Mucosa of descending colon (tissue), 3 donors: ENCODE data around the gene PTCRA. TPM values are rescaled to one million over a fixed set of nuclear protein-coding genes. Genes with fewer than 3 reads are reported as not detected.

Experiments used
- ATAC-seq: fragments of 200-7000 bp; cut with Tn5 transposase; one replicate; pipeline ENCODE4 v1.9.1; 2020; ENCODE audit warnings: mild to moderate bottlenecking, moderate library complexity
- DNase-seq, 3 donors: peaks; one replicate each; pipeline ENCODE4 v3.0.0-alpha.2; 2020
- H3K36me3 ChIP-seq: fragments of 200-600 bp; one replicate; pipeline ENCODE4 v1.8.0; 2021; ENCODE audit warnings: low read depth, mild to moderate bottlenecking
- H3K4me1 ChIP-seq: fragments of 200-600 bp; one replicate; pipeline ENCODE4 v1.8.0; 2021; ENCODE audit warnings: low read depth, mild to moderate bottlenecking
- H3K4me3 ChIP-seq: fragments of 200-600 bp; one replicate; pipeline ENCODE4 v1.8.0; 2021; ENCODE audit warnings: mild to moderate bottlenecking
- H3K9me3 ChIP-seq: fragments of 200-600 bp; one replicate; pipeline ENCODE4 v1.8.0; 2021; ENCODE audit warnings: mild to moderate bottlenecking
- CTCF ChIP-seq: fragments of 200-600 bp; IDR thresholded peaks from one replicate; pipeline ENCODE4 v1.8.0; 2022; ENCODE audit warnings: antibody characterized with exemption, mild to moderate bottlenecking
- intact Hi-C, 2 donors: fragments of 100-400 bp; cut with DNase I in 1 of 2; cut with micrococcal nuclease in 1 of 2; formaldehyde crosslinking; loops; one replicate each; pipeline versions ENCODE4 v1.11.0 to v1.11.1; 2022; cut with DNase I, micrococcal nuclease
- total RNA-seq, 3 donors: library from RNA; stranded (reverse); fragmentation: NEBNext Ultra II Directional in 2 of 3; extraction: Animal tissue kit (Norgen Biotek cat#: 25700) in 2 of 3; gene quantifications; one replicate each; pipeline versions ENCODE4 v1.2.1 to v1.2.4, GENCODE V29; 2021 to 2023
- donor health status: DM: no; HTN: no; CAD: no; lungs with moderate emphysema.
- donor health status: DM: no; HTN: no; CAD: no.
- donor health status: DM: no; HTN: yes; CAD: no.

PTCRA gene
- total RNA-seq, 3 donors from 2014 or later = not detected

GRCh38 chr6:42971746-42972327 lies 56.0 kb downstream of the PTCRA start:
- H3K9me3 ChIP-seq = no peaks in the 10 kb centered on the region
- H3K4me3 ChIP-seq = no peak overlapping the region
- no peaks in the 10 kb centered on the region for H3K36me3 ChIP-seq
- no peak for ATAC-seq
- H3K4me1 ChIP-seq = no peaks in the 10 kb centered on the region
- no peak for TF ChIP-seq CTCF
- intact Hi-C loops = no loop called here
- no peak for DNase-seq

- intact Hi-C loops = no loop called here
- TF ChIP-seq CTCF = no peak
- DNase-seq (no peak), ATAC-seq (no peak)
- Histone ChIP-seq H3K9me3 (no peaks in the 10 kb centered on the region), H3K4me3 (no peak overlapping the region), H3K4me1 (peaks cover 11% of the 10 kb centered on the region), H3K36me3 (no peaks in the 10 kb centered on the region)
These were observed 58.1 kb downstream of the PTCRA start for GRCh38 chr6:42973926-42974325.

- intact Hi-C loops = no loop called here
- peaks cover 14% of the 10 kb centered on the region for H3K4me1 ChIP-seq
- no peak for TF ChIP-seq CTCF
- ATAC-seq = no peak
- no peaks in the 10 kb centered on the region for H3K36me3 ChIP-seq
- no peak overlapping the region for H3K4me3 ChIP-seq
- no peak for DNase-seq
- H3K9me3 ChIP-seq = no peaks in the 10 kb centered on the region
These were observed 59.2 kb downstream of the PTCRA start for GRCh38 chr6:42974919-42975505.

Other genes with a start within 250 kb of the PTCRA start
- gene PRPH2, start 193.5 kb upstream of the PTCRA start, total RNA-seq = 1 to 10 TPM in 1 of 3 donors, under 1 TPM in 2; 0.38 to 3.5 (median 0.72) TPM
- 10 to 100 TPM; 22.6 to 35.3 (median 26.6) TPM for gene TBCC, start 169.9 kb upstream of the PTCRA start, total RNA-seq
- 10 to 100 TPM; 18.3 to 26.2 (median 23.4) TPM for gene BICRAL, start 134.0 kb upstream of the PTCRA start, total RNA-seq
- gene RPL7L1, start 36.4 kb upstream of the PTCRA start, total RNA-seq = 10 to 100 TPM; 47.4 to 61.4 (median 53.7) TPM
- 10 to 100 TPM; 18.4 to 30.5 (median 23.5) TPM for gene CNPY3, start 13.4 kb downstream of the PTCRA start, total RNA-seq
- gene GNMT, start 44.7 kb downstream of the PTCRA start, total RNA-seq = under 1 TPM in 2 of 3 donors, not detected in 1; 0.75 to 0.76 TPM
- gene PEX6, start 63.1 kb downstream of the PTCRA start, total RNA-seq = 10 to 100 TPM; 14.3 to 38.6 (median 20.6) TPM
- gene PPP2R5D, start 68.5 kb downstream of the PTCRA start, total RNA-seq = 10 to 100 TPM; 35.9 to 45.0 (median 38.8) TPM
- 10 to 100 TPM; 38.0 to 47.4 (median 39.1) TPM for gene MEA1, start 97.9 kb downstream of the PTCRA start, total RNA-seq
- gene KLHDC3, start 98.2 kb downstream of the PTCRA start, total RNA-seq = 10 to 100 TPM; 53.4 to 84.1 (median 57.3) TPM
- 10 to 100 TPM; 31.4 to 40.0 (median 37.1) TPM for gene RRP36, start 105.6 kb downstream of the PTCRA start, total RNA-seq
- 10 to 100 TPM; 15.1 to 16.2 (median 15.3) TPM for gene CUL7, start 137.8 kb downstream of the PTCRA start, total RNA-seq
- 10 to 100 TPM; 58.7 to 82.8 (median 75.2) TPM for gene MRPL2, start 143.4 kb downstream of the PTCRA start, total RNA-seq
- gene KLC4, start 143.6 kb downstream of the PTCRA start, total RNA-seq = 100 to 1,000 TPM in 1 of 3 donors, 10 to 100 TPM in 2; 69.1 to 144 (median 99.1) TPM
- 10 to 100 TPM in 1 of 3 donors, 1 to 10 TPM in 2; 8.3 to 12.9 (median 9.4) TPM for gene PTK7, start 160.3 kb downstream of the PTCRA start, total RNA-seq